ENCODE measurements around the gene REG3G. TPM values are rescaled to one million over a fixed set of nuclear protein-coding genes. Genes with fewer than 3 reads are reported as not detected.

REG3G gene
- total RNA-seq, 1 donor from 2014 or later = not detected

- Mint-ChIP-seq H3K27me3 (ENCODE audit: unreplicated experiment) (peaks cover 30% of the 10 kb centered on the region), H3K9me3 (ENCODE audit: unreplicated experiment) (no peaks in the 10 kb centered on the region)
Measured at GRCh38 chr2:78992451-78992806, 33.1 kb upstream of the REG3G start.

GRCh38 chr2:78992807-78993517 lies 32.5 kb upstream of the REG3G start:
- H3K9me3 Mint-ChIP-seq (ENCODE audit: unreplicated experiment) = no peaks in the 10 kb centered on the region
- DNase-seq (ENCODE audit: extremely low spot score, unreplicated experiment) = no peak
- no peaks in the 10 kb centered on the region for H3K4me1 Mint-ChIP-seq (ENCODE audit: unreplicated experiment)
- H3K27me3 Mint-ChIP-seq (ENCODE audit: unreplicated experiment) = peaks cover 30% of the 10 kb centered on the region
- H3K27ac Mint-ChIP-seq (ENCODE audit: unreplicated experiment) = no peak overlapping the region
- TF ChIP-seq CTCF (IDR thresholded peaks at IDR 0.05) = no peak
- H3K4me3 Mint-ChIP-seq (ENCODE audit: unreplicated experiment) = no peak overlapping the region
- no peaks in the 10 kb centered on the region for H3K36me3 Mint-ChIP-seq (ENCODE audit: unreplicated experiment)

More at GRCh38 chr2:78992451-78992806, 33.1 kb upstream of the REG3G start:
- TF ChIP-seq CTCF (IDR thresholded peaks at IDR 0.05) = peak; percentile 40
- Mint-ChIP-seq H3K4me3 (ENCODE audit: unreplicated experiment) (no peak overlapping the region), H3K27ac (ENCODE audit: unreplicated experiment) (no peak overlapping the region), H3K36me3 (ENCODE audit: unreplicated experiment) (no peaks in the 10 kb centered on the region), H3K4me1 (ENCODE audit: unreplicated experiment) (no peaks in the 10 kb centered on the region)
- no peak for DNase-seq (ENCODE audit: extremely low spot score, unreplicated experiment)

GRCh38 chr2:78993518-78994148 lies 31.9 kb upstream of the REG3G start:
- H3K4me3 Mint-ChIP-seq (ENCODE audit: unreplicated experiment) = no peak overlapping the region
- no peaks in the 10 kb centered on the region for H3K4me1 Mint-ChIP-seq (ENCODE audit: unreplicated experiment)
- no peak overlapping the region for H3K27ac Mint-ChIP-seq (ENCODE audit: unreplicated experiment)

GRCh38 chr2:78994789-78995188 lies 30.7 kb upstream of the REG3G start:
- Mint-ChIP-seq H3K4me1 (ENCODE audit: unreplicated experiment) (no peaks in the 10 kb centered on the region), H3K9me3 (ENCODE audit: unreplicated experiment) (no peaks in the 10 kb centered on the region), H3K4me3 (ENCODE audit: unreplicated experiment) (no peak overlapping the region), H3K27me3 (ENCODE audit: unreplicated experiment) (peaks cover 30% of the 10 kb centered on the region), H3K36me3 (ENCODE audit: unreplicated experiment) (no peaks in the 10 kb centered on the region), H3K27ac (ENCODE audit: unreplicated experiment) (no peak overlapping the region)
- no peak for TF ChIP-seq CTCF (IDR thresholded peaks at IDR 0.05)
- no peak for DNase-seq (ENCODE audit: extremely low spot score, unreplicated experiment)

More at GRCh38 chr2:78993518-78994148, 31.9 kb upstream of the REG3G start:
- no peak for TF ChIP-seq CTCF (IDR thresholded peaks at IDR 0.05)
- Mint-ChIP-seq H3K27me3 (ENCODE audit: unreplicated experiment) (peaks cover 30% of the 10 kb centered on the region), H3K9me3 (ENCODE audit: unreplicated experiment) (no peaks in the 10 kb centered on the region), H3K36me3 (ENCODE audit: unreplicated experiment) (no peaks in the 10 kb centered on the region)
- no peak for DNase-seq (ENCODE audit: extremely low spot score, unreplicated experiment)

- DNase-seq (ENCODE audit: extremely low spot score, unreplicated experiment) = no peak
- Mint-ChIP-seq H3K4me3 (ENCODE audit: unreplicated experiment) (no peak overlapping the region), H3K9me3 (ENCODE audit: unreplicated experiment) (no peaks in the 10 kb centered on the region), H3K4me1 (ENCODE audit: unreplicated experiment) (no peaks in the 10 kb centered on the region), H3K27ac (ENCODE audit: unreplicated experiment) (no peak overlapping the region), H3K27me3 (ENCODE audit: unreplicated experiment) (peaks cover 6% of the 10 kb centered on the region), H3K36me3 (ENCODE audit: unreplicated experiment) (no peaks in the 10 kb centered on the region)
- peak; percentile 55 for TF ChIP-seq CTCF (IDR thresholded peaks at IDR 0.05)
Measured at GRCh38 chr2:78999406-78999805, 26.1 kb upstream of the REG3G start.

Measured in osteocyte (in vitro differentiated cells).